HG02973 (cell line): Measurements from ENCODE around the gene KPNB1.

ENCODE experiments used
- ATAC-seq: cut with Tn5 transposase; IDR thresholded peaks from one replicate; pipeline ENCODE4 v1.9.1; 2021; ENCODE audit warnings: moderate library complexity; ENCODE audit not compliant: unreplicated experiment

Gene KPNB1

GRCh38 chr17:47728214-47728877, 78.6 kb downstream of the KPNB1 start:
- ATAC-seq, result no peak

GRCh38 chr17:47729476-47729875, 79.8 kb downstream of the KPNB1 start:
- no peak for ATAC-seq

GRCh38 chr17:47730681-47731080, 81.0 kb downstream of the KPNB1 start:
- ATAC-seq, result no peak

DNA sequence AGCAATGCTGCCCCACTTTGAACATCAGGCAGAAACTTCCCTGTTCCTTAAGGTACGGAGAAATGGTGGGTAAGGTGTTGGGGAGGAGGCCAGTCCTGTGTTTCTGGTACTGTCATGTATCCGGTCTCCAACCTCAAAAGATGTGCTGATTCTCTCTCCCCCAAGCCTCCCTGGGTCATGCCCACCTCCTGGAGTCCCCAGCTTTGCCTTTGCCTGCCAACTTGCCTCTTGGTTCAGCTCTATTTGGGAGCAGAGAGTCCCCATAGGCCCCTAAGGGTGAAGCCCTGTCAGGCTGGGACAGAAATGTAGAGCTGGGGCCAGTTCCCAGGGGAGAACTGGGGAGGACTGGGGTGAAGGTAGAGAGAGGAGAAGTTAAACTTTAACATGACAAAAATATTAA, 81.7 kb downstream of the KPNB1 start:
- no peak for ATAC-seq

DNA sequence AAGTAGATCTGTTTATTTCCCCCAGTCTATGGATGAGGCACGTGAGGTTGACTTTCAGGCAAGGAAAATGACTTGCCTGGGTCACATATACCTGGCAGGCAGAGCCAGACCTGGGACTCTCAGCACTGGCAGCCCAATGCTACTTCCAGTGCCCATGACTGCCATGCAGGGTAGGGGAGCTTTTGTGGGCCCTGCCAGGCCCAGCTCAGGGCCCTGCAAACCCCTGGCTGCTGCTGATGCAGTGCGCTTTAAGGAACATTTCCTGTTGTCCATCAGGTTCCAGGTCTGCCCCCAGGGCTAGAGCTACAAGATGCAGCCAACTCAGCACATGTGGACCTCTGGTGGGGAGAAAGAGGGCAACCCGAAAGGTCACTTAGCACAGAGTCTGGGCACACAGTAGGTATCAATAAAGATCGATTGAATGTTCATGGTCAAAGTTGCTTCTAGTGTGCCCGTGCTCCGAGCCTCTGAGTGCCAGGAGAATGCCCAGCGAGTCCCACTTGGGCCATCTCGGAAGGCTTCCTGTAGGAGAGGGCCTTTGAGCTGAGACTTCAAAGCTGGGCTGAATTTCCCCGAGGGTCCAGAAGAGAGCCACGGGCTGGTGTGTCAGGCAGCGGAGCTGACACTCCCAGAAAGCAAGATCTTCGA, 82.8 kb downstream of the KPNB1 start:
- ATAC-seq, result no peak

GRCh38 chr17:47733047-47733673, 83.4 kb downstream of the KPNB1 start, which contains the start of gene TBX21:
TBX21 (plus strand) TSS chr17:47733236; CDS start chr17:47733455, 219 bp downstream.
- ATAC-seq, result peak; percentile 57

- peak; percentile 23 for ATAC-seq
Measured at GRCh38 chr17:47733674-47734410, 84.1 kb downstream of the KPNB1 start.

- ATAC-seq, result no peak
Measured at GRCh38 chr17:47735139-47735464, 85.4 kb downstream of the KPNB1 start.
